NCI-H524 (cell line): ENCODE results near the gene ZC3H13.

Source experiments
- DNase-seq, 2 experiments: peaks; one replicate each; lab custom pipeline; 2025; lab: John Stamatoyannopoulos, UW

Gene ZC3H13

DNA sequence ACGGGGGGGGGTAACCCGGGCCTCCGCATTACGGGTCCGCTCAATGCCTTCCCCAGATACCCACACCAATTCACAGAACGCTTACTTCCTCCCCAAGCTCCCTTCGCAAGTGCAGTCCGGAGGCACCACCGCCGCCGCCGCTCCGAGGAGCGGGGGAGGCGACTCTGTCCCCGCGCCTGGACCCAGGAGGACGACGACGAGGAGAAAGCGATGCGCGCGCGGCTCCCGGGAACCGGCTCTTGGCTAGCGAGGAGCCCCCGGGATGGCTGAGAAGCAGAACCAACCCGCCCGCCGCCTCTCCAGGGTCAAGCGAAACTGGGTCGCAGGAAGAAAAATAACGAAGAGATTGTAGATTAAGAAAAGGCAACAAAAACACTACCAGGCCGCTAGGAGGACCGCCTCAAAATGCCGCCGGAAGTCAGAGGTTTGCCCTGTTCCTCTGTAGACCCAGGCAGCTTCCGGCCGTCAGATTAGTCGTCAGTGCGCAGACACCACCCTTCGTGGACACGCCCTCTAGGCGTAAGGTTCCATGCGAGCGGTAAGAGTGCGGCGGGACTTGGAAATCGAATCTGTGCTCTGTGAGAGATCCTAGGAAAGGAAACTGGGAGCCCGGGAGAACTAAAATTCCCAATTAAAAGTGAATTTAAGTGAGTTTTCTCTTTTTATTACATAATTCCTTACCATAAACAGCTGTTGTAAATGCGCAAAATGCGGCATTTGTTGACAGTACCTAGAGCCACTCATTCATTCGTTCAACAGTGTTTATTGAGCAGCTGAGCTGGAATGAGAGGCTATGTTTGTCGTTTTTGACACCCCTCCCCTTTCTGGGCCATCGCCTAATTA lies at the start of gene ZC3H13:
Gene ZC3H13 (minus strand): TSS at position 428 of the 843 bp plus-strand sequence. CDS start 7,239 bp downstream, outside the sequence.
- DNase-seq, result peak; percentile 87 to 94

- no peak for DNase-seq
Measured at GRCh38 chr13:46102255-46102605, 49.7 kb upstream of the ZC3H13 start.

GRCh38 chr13:46101484-46102254 lies 49.1 kb upstream of the ZC3H13 start:
- DNase-seq, result no peak

DNA sequence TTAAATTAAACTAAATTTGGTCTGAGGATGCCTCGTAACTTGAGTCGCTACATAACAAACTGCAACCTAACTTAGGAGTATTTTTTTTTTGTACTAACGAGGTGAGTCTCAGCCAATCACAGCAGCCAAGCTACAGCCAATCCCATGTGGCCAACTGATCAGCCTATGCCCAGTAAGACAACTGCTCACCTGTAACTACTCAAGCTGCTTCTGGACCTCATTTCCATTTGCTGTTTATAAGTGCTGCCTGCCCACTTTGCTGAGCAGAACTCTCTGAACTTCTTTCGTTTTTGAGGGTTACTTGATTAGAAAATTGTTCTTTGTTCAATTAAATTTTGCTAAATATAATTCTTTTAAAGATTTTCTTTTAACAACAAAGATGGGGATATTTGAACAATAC lies 48.5 kb upstream of the ZC3H13 start:
- DNase-seq, result no peak

DNA sequence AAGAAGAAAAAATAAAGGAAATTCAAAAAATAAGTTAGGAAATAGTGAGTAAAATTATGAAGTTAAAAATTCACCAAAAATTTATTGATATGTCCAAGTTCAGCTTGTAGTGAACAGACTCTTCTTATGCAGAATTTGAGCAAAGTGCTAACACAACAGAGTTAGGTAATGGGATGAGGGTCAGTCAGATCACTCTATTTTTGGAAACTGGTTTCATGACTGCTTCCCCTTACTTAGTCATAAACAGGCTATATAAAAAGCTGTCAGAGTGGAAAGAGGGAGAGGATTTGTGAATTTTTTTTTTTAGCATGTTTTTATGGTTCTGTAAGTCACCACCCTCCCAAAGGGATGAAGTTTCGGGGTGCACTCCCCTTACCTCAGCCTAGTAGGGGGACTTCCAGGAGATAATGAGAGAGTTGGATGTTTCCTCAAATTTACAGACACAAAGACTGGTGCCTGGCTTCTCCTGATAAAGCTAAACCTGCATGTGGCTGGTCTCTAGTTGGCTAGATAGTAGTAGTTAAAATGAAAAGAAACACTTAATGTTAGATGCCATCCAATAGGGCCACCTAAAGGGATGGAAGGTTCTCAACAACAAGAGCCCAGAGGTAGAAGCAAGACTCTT lies 47.8 kb upstream of the ZC3H13 start:
- no peak for DNase-seq

GRCh38 chr13:46097663-46098062 lies 45.1 kb upstream of the ZC3H13 start:
- DNase-seq, result no peak

GRCh38 chr13:46097015-46097414 lies 44.5 kb upstream of the ZC3H13 start:
- no peak for DNase-seq

DNA sequence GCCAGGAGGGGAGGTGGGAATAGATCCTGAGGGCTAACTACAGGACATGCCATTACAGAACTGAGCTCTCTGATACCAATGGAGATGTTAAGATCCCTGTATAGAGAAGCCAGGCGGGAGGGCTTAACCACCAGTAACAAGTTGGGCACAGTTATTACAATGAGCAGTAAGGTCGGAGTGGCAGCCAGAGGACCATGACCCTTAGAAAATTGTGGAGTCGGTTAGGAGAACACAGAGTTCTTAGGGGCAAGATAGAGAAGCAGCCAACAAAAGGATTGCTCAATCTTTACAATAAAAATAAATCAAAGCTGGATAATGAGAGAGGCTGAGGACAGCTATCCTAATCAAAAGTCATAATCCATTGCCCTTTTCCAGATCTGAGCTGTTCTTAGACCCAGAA lies 41.9 kb upstream of the ZC3H13 start:
- DNase-seq, result no peak

DNA sequence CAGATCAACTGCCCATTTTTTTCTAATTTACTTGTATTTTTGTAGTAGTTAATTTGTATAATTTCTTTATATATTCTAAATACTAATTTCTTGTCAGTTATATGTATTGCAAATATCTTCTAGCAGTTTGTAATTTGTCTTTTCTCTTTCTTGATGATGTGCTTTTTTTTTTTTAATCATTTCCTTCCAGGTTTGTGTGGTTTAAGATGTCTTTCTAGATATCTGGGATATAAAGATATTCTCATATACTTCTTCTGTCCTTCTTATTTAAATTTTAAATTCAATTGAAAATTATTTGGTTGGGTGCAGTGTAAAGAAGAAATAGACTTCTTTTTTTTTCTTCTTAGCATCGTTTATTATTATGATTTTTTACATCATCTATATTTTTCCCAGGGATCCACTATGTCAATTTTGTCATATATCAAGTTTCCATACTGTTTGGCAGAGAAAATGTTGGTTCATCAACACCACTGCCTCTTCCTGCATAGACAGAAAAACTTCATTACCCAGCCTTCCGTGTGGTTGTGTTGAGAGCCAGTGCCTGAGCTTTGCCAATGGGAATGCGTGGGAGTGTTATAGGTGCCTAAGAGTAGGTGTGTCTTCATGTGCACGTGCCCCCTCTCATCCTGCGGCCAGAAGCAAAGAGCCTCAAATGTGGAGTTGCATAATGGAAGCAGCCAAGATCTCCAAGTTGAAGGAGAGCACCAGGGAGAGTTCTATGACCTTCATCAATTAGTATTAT lies 36.4 kb upstream of the ZC3H13 start:
- DNase-seq, result no peak

GRCh38 chr13:46087481-46087880 lies 34.9 kb upstream of the ZC3H13 start:
- no peak for DNase-seq

GRCh38 chr13:46086985-46087384 lies 34.4 kb upstream of the ZC3H13 start:
- no peak for DNase-seq

DNA sequence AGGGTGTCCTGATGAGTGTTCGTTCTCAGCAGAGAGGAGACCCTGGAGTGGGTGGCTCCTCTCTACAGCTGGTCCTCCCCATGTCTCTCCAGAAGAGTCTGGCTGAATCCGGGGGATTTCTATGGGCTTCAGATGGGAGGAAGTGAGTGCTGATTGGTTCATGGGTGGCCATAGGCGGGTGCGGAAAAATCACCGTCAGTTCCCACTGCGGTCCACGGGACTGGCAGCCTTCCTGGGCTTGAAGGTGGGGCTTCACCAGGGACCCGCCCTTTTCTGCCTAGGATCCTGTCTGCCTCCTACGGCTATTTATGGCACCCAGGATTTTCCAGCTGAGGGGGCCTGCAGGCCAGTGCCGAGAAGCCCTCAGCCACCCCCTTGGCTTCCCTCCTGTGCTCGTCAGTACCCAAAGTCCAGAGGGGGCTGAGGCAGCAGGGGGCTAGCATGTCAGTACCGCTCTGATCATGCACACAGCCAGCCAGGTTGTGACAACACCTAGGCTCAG lies 33.9 kb upstream of the ZC3H13 start:
- DNase-seq, result no peak

GRCh38 chr13:46085737-46086136 lies 33.2 kb upstream of the ZC3H13 start:
- DNase-seq, result no peak

GRCh38 chr13:46082324-46082723 lies 29.8 kb upstream of the ZC3H13 start:
- no peak for DNase-seq

GRCh38 chr13:46079770-46080169 lies 27.2 kb upstream of the ZC3H13 start:
- no peak for DNase-seq

GRCh38 chr13:46077265-46077664 lies 24.7 kb upstream of the ZC3H13 start:
- DNase-seq, result no peak

- DNase-seq, result no peak
Measured at GRCh38 chr13:46076827-46077226, 24.3 kb upstream of the ZC3H13 start.

GRCh38 chr13:46075811-46076210 lies 23.3 kb upstream of the ZC3H13 start:
- no peak for DNase-seq

- DNase-seq, result no peak
Measured at GRCh38 chr13:46071590-46072249, 19.2 kb upstream of the ZC3H13 start.

- DNase-seq, result no peak
Measured at GRCh38 chr13:46063292-46063691, 10.7 kb upstream of the ZC3H13 start.

GRCh38 chr13:46062185-46062584 lies 9.6 kb upstream of the ZC3H13 start:
- DNase-seq, result no peak
